ENCODE measurements around the gene DDX19B.
"Not testable (repeated sequence)": the region's sequence is repeated elsewhere in the genome, so short reads cannot be mapped to it uniquely, and the experiment has no call there.

The DDX19B gene

DNA sequence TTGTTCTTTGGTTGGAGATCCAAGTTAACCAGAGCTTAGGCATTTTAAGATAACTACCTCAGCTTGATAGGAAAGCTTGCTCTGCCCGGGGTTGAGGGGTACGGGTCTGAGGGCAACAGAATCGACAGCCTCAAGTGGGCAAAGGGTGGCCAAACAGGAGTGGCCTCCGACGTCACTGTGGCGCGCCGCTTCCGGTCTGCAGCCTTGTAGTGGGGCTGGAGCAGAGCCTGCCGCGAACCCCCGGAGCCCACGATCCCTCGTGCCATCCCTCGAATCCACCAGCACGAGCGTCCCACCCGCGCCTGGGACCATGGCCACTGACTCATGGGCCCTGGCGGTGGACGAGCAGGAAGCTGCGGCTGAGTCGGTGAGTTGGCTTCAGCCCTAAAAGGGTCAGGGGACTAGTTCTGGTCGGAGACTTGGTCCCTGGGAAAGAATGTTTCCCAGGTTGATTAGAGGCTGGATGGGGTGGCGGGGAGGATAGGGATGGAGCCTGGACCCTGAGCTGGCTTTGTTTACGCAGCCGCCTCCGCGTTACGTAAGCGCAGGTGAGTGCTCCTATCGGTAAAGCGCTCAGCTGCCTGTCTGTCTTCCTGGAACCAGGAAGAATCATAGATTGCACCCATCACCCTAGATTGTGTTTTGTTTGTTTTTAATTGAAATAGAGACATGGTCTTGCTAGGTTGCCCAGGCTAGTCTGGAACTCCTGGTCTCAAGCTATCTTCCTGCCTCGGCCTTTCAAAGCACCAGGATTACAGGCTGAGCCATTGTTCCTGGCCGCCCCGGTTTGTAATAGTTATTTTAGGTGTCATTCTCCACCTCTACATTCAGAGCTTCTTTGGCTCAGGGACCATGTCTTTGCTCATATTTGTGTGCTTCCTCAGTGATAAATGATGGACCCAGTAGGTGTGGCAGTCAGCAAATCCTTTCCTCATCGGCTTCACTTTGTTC, at the start of gene DDX19B:
TSS of gene DDX19B (plus strand) at position 199 of the 951 bp plus-strand sequence. CDS start at position 311, 112 bp downstream.
- peak; percentile 44 for DNase-seq

DNA sequence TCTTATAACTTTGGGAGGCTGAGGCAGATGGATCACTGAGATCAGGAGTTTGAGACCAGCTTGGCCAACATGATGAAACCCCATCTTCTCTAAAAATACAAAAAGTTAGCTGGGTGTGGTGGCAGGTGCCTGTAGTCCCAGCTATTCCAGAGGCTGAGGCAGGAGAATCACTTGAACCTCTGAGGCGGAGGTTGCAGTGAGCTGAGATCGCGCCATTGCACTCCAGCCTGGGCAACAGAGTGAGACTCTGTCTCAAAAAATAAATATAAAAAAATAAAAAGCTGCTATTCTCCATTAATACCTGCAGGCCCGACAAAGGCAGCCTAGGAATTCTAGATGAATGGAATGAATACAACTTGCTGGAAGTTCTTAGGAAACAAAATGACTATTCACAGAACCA, 49.3 kb upstream of the DDX19B start:
- DNase-seq = not testable (repeated sequence)

DNA sequence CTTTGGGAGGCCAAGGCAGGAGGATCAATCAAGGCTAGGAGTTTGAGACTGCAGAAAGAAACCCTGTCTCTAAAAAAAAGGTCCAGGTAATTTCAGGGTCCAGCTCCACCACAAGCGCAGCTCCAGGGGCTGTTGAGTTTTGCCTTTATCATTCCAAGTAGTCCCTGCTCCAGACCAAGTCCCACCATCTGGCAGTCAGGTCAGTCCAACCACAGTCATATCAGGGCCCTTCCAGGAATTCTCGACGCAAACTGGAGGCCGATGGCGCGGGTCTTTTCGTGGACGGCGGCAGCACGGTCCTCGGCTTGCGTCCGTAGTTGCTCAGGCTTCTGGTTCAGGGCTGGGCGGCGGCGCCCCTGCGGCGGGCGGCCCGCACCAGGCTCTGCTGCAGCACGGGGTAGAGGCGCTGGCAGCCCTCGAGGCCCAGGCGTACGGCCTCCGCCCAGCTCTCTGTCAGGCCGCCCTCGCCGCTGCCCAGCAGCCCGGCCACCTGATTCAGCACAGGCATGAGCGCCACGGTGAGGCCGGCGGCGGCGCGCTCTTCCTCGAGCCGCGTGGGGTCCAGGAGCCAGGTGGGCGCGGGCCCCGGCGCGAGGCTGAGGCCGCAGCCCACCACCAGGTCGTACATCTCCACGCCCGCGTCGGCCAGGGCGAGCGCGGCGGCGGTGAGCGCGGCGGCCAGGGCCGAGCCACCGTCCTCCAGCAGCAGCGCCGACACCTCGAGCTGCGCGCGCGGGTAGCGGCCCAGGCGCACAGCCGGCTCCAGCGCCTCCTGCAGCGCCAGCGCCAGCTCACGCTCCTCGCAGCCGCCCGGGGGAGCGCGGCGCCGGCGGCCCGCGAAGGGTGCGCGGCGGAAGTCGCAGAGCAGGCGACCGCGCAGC, 48.0 kb upstream of the DDX19B start:
- DNase-seq = no peak

DNA sequence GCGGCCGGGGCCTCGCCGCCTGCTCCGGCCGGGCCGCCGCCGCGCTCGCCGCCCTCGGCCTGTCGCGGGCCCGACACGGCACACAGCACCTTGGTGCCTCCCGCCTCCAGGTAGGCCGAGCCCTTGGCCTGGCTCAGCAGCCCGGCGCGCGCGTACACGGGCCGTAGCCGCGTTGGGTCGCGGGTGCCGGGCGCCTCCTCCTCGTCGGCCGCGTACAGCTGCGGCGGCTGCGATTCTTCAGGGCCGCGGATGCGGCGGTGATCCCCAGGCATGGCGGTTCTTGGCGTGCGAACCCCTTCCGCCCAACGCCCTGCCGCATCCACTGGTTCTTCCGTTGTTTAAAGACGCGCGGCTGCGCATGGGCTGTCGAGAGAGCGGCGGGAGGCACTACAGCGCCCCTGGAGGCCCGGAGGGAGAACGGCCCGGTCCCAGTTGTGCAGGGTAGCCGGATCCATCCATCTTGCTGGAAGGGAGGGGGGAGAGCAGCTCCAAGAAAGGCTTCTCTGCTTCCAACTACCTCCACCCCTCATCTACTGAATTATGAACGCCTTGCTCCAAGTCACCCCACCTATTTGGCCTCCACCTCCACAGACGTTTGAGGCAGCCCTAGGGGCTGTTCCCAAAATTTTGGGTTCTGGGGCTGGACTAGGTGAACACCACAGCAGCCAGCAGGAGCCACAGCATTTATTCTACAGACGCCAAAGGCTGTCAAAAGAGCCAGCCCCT, 47.2 kb upstream of the DDX19B start, which contains the start of gene EXOSC6:
TSS of gene EXOSC6 (minus strand) at position 312 of the 726 bp plus-strand sequence. CDS start at position 272, 40 bp downstream.
- DNase-seq = peak; percentile 91

DNA sequence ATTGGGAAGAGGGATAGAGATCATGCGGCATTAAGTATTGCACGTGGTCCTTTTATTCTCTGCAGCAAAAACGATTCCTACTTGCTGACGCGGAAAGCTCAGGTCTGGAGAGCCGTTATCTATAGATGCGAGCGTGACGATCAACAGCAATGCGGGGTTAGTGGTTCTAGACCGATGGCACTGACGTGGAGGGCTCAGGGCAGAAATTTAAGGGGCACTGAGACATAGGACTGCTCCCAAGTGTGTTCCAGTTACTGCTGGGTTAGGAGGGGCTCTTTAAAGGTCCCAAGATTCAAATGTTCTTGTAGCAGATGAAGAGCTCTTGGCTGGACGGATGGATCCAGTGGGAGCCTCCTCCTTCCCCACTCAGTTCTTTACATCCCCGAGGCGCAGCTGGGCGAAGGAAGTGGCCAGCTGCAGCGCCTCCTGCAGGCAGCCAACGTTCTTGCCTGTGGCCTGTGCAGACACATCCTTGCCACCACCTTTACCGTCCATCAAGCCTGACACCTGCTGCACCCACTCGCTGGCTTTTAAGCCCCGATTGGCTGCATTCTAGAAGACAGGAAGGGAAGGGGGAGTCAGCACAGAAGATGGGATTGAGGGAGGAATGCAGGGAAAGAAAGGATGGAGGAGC, 46.5 kb upstream of the DDX19B start:
- DNase-seq = no peak

DNA sequence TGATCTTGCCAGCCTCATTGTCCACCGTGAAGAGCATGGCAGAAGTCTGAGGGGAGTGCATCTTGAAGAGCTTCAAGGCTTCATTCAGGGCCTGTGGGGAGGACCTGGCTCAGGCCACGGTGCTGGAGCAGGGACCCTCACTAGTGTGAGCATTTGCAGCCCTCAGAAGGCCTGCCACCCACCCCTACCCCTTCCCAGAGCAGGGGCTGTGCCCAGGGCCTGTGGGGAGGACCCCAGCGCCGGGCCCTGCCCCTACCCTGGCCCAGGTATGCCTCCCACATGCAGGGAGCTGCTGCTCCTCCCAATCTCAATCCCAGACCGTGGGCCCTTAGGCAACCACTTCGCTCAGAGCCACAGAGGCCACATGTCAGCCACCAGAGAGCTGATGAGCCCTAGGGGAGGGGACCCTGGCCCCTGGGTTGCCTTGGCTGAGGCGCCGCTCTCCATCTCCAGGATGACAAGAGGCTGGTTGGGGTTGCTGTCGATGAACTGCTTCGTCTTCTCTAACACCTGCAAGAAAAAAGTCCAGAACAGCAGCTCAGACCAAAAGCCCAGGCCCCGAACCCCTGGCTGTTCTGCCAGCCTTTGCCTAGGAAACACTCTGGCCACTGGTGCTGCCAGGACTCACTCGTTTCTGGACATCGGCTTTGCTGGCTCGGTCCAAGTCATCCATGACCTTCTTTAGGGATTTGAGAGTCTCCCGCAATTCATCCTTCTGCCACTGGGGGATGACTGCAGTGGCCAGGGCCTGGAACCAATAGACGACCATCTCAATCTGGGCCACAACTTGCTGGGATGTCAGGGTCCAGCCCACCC, 45.5 kb upstream of the DDX19B start:
- DNase-seq = peak; percentile 50

DNA sequence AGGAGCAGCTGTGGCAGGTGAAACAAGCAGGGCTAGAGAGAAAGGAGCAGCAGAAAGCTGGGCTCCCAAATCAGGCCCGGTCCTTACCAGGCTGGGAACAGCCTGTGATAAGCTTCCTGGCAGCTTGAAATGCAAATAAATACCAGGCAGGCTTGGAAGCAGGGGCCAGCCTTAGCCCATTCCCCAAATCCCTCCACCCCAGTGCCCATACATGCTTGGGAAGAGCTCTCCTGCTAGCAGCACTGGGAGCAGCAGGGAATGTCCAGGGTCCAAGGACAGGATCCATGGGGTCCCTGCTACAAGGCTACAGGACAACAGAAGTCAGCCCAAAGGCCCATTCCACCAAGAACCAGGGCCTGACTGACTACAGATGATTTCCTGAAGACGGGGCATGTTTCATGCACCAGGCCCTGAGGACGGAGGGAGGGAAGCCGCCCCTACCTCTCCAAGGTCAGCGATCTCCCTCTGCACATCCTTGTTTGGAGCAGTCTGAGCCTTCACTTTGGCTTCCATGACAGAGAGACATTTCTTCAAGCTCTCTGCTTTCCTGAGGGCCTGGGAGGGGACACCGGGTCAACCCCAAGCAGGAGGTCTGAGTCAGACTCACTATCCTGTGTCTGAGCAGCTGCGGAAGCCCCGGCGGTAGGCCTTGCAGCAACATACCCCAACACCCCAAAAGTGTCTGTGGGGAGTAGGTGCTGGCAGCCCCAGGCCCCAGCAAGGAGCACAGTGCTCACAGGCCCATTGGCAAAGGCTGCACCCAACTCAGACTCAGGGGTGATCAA, 44.6 kb upstream of the DDX19B start:
- no peak for DNase-seq

DNA sequence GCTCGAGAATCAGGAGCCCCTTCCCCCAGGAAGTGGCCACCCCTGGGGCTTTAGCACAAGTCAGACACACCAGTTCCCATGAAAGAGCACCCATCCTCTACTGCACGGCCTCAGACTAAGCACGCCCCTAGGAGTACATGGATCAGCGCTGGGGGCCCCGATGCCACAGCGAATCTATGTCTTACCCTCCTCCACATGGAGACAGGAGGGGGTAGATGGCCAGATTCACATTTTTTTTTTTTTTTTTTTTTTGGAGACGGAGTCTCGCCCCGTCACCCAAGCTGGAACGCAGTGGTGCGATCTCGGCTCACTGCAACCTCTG, 44.1 kb upstream of the DDX19B start:
- DNase-seq = no peak

DNA sequence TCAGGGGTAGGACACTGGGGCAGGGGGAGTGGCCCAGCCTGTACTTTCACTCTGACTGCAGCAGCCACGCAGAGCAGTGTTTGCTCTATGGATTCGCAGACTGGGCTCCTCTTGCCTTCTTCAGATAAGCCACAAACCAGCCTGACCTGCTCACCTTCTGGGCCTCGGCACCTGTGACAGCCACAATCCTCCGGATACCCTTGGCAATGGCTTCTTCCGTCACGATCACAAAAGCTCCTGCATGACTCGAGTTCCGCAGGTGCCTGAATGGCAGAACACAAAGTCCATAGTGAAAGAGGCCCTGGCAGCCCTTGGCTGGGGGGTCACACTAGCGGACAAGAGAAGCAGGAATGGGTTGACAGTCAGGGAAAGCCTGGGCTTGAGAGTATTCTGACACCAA, 43.4 kb upstream of the DDX19B start:
- no peak for DNase-seq

DNA sequence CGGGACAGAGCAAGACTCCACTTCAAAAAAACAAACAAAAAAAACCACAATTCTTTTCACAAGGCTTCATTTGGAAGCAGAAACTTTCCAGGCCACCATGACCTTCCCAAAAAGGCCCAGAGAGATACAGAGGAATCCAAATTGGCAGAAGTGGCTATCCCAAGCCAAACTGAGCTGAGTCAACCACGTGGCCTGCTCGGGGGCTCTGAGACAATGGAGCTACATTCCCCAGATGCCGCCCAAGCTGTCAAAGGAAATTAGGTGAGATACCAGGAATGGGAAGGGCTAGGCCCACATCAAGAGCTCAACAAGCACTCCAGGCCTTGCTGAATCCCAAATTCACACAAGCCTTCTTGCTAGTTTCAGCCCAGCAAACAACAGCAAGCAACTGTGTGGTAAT, 41.6 kb upstream of the DDX19B start:
- DNase-seq = no peak

DNA sequence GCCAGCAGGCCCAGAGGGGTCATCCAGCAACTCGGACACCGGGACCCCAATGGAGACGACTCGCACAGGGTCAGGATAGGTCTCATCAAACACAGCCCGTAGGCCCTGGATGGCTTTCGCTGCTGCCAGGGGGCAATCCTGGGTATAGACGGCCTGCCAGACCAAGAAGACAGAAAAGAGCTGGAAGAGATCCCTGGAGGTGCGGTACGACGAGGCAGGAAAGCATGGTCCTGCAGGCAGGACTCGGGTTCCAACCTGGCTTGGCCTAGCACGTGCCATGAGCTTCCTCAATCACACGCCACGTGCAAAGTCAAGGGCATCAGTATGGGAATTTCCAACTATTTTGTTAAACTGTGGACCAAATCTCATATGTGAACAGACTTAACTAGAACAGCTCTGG, 40.9 kb upstream of the DDX19B start:
- no peak for DNase-seq

DNA sequence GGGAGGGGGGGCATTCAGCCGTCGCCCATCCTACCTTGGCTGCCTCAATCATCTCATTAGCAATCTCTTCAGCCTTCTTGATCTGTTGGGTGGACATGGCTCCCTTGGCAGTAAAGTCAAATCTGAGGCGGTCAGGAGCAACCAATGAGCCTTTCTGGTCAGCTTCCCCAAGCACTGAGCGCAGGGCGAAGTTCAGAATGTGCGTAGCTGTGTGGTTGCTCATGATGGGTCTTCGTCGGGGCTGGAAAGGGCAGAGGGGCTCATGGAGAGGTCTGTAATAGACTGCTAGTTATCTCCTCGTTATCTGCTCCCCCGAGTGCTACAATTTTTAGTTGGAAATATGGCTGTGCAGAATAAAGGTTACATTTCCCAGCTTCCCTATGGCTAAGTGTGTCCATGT, 40.0 kb upstream of the DDX19B start:
- DNase-seq = no peak

DNA sequence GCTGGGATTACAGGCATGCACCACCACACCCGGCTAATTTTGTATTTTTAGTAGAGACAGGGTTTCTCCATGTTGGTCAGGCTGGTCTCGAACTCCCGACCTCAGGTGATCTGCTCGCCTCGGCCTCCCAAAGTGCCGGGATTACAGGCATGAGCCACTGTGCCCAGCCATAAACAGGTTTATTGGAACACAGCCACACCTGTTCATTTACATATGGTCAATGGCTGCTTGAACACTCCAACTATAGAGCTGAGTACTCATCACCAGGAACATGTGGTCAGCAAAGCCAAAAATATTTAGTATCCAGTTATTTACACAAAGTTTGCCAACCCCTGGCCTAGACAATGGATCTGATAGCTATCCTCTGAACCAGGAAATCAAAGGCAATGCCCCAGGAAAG, 39.1 kb upstream of the DDX19B start:
- DNase-seq = not testable (repeated sequence)

DNA sequence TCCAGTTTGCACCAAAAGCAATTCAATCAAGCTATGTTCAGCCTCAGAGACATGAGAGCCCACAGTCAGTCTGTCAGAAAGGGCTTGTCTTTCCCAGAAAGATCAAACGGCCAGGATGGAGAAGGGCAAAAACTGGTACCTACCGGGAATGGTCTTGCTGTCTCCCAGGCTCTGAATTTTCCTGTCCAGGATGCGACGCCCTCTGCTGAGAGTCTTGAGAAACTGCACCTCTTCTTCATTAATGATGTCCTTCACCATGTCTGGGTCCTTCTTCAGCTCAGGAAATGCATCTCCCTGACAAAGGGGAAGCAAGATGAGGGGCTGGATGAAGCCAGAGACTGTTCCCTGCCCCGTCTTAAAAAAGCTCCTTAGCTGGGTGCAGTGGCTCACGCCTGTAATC, 31.5 kb upstream of the DDX19B start:
- DNase-seq = no peak

DNA sequence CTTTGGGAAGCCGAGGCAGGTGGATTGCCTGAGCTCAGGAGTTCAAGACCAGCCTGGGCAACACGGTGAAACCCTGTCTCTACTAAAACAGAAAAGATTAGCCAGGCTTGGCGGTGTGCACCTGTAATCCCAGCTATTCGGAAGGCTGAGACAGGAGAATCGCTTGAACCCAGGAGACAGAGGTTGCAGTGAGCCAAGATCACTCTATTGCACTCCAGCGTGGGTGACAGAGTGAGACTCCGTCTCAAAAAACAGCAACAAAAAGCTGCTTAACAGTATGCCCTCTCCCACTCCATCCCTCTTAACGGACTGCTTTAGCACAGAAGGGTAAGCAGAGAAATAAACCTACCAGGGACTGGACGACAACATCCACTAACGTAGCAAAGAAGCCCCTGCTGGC, 31.1 kb upstream of the DDX19B start:
- DNase-seq = not testable (repeated sequence)

DNA sequence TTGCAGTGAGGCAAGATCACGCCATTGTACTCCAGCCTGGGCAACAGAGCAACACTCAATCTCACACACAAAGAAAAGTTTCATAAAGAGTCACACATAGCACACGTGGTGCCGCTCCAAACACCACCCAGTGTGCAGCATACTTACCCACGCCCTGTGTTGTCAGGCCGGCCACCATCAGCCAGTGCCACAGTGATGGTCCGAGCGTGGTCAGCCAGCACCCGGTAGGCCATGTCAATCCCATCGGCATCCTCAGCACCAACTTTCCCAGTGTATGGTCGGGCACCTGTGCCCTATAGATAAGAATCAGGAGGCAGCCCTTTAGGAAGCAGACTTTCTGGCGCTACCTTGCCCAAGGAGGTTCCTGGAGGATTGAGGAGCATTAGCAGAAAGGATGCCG, 29.5 kb upstream of the DDX19B start:
- no peak for DNase-seq

DNA sequence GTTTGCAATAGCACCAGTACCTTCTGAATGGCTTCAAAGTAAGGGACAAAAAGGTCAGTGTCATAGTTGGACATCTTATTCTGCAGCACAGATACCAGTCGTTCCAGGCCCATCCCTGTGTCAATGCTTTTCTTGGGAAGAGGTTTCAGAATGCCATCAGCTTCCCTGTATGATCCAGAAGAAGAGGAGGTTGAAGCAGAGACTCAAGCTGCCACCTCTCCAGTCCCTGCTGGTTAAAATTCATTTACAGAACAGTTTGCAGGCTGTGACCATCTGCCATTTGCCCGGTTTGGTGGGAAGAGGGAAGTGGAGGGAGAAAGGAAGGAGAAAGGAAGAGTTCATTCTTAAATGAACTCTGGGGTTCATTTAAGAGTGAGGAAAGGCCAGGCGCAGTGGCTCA, 28.8 kb upstream of the DDX19B start:
- no peak for DNase-seq

DNA sequence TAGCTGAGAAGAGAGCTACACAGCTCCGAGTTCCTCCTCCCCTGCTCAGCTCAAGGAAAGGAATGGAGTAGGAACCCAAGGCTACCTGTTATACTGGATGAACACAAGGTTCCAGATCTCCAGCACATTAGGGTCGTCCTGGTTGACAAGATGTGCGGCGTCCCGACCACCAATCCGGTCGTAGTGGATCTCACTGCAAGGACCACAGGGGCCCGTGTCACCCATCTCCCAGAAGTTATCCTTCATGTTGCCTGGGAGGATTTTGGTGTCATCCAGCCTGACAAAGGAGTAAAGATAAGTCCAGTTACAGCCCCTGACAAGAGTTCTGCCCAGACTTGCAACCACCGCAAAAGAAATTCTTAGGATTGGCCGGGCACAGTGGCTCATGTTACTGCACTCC, 27.3 kb upstream of the DDX19B start:
- DNase-seq = no peak

DNA sequence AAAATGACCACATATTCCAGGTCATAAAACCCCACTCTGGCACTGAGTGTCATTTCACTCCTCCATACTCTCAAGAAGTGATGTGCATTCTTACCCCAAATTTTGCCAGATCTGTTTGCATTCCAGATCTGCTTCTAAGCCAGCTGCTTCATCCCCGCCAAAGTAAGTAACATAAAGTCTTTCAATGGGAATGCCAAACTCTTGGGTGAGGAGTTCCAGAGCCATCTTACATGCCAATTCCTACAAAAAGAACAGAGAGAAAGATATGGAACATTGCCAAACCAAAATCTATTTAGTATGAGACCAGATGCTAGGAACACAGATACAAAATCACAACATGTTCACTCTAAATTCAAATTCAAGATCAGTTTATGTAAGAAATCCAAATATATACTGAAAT, 22.6 kb upstream of the DDX19B start:
- DNase-seq = no peak

DNA sequence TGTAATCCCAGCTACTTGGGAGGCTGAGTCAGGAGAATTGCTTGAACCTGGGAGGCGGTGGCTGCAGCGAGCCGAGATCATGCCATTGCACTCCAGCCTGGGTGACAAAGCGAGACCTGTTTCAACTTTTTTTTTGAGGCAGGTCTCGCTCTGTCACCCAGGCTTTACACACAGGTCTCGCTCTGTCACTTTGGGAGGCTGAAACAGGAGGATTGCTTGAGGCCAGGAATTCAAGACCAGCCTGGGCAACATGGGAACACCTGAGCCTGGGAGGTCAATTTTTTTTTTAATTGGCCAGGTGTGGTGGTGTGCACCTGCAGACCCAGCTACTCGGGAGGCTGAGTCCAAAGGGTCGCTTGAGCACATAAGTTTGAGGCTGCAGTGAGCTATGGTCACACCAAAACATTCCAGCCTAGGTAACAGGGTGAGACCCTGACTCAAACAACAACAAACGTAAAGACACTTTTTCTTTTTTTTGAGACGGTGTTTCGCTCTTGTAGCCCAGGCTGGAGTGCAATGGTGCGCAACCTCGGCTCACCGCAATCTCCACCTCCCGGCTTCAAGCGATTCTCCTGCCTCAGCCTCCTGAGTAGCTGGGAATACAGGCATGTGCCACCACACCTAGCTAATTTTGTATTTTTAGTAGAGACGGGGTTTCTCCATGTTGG, 11.5 kb upstream of the DDX19B start:
- DNase-seq = not testable (repeated sequence)
